ENCODE data around the gene PTPN20.
"Not testable (repeated sequence)": the region's sequence is repeated elsewhere in the genome, so short reads cannot be mapped to it uniquely, and the experiment has no call there.

The PTPN20 gene

DNA sequence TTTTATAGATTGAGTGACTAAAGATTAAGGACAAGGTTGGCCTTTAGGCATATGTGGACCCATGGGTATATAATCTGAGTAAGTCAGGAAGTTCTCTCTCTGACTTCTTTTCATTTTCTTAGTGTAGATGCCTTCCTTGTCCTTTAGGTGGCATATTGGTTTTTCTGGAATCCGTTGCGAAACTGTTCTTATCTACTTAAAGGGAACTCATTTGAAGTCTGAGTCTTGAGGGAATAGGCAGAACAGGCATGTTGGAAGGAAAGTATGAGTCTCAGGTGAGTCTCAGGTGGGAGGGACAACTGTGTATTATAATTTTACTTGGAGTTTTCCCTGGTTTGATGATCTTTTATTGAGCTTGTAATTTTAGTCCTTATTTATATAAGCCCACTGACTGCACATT is 14.6 kb downstream of the PTPN20 start:
- H3K4me3 ChIP-seq (ENCODE audit: control insufficient read depth, low read depth, low read length); DNase-seq (ENCODE audit: low read depth): not testable (repeated sequence)
- TF ChIP-seq, protein P1, sequence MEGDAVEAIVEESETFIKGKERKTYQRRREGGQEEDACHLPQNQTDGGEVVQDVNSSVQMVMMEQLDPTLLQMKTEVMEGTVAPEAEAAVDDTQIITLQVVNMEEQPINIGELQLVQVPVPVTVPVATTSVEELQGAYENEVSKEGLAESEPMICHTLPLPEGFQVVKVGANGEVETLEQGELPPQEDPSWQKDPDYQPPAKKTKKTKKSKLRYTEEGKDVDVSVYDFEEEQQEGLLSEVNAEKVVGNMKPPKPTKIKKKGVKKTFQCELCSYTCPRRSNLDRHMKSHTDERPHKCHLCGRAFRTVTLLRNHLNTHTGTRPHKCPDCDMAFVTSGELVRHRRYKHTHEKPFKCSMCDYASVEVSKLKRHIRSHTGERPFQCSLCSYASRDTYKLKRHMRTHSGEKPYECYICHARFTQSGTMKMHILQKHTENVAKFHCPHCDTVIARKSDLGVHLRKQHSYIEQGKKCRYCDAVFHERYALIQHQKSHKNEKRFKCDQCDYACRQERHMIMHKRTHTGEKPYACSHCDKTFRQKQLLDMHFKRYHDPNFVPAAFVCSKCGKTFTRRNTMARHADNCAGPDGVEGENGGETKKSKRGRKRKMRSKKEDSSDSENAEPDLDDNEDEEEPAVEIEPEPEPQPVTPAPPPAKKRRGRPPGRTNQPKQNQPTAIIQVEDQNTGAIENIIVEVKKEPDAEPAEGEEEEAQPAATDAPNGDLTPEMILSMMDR (conservative IDR thresholded peaks at IDR 0.05; ENCODE audit: control insufficient read depth, insufficient read depth, low read depth, low read length): peak; percentile 15

DNA sequence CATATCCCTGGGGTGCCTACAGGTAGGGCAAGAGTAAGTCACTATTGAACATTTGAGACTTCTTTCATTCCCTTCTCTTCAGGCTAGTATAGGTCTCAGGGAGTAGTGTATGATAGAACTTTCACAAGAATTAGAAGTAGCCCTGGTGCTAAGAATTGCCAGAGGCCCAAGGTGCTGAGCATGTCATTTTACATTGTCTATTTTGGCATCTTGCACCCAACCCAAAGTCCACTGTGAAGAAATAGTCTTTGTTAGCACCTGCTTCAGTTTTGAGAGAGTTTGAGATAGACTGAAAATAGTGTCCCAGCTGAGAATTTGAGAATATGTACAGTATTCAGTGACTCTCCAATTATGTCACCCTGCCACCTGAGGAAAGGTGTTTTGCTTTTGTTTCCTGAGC is 17.6 kb downstream of the PTPN20 start:
- not testable (repeated sequence) for DNase-seq (ENCODE audit: low read depth); H3K4me3 ChIP-seq (ENCODE audit: control insufficient read depth, low read depth, low read length)

DNA sequence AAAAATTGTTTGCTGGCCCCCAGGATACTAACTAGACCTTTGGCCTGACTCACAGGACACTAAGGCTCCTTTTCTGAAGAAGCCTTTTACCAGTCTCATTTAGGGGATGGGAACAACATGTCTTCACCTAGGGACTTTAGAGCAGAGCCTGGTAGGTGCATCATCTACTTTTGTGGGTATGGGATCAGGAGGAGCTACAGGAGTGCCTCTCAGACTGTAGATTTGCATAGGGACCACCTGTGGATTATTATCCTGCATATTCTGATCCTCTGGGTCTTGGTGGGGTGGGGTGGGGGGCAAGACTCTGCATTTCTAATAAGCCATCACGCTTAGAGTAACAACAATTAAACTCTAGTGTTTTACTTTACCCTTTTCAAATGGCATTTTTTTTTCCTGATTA is 21.2 kb downstream of the PTPN20 start:
- DNase-seq (ENCODE audit: low read depth); H3K4me3 ChIP-seq (ENCODE audit: control insufficient read depth, low read depth, low read length): not testable (repeated sequence)

DNA sequence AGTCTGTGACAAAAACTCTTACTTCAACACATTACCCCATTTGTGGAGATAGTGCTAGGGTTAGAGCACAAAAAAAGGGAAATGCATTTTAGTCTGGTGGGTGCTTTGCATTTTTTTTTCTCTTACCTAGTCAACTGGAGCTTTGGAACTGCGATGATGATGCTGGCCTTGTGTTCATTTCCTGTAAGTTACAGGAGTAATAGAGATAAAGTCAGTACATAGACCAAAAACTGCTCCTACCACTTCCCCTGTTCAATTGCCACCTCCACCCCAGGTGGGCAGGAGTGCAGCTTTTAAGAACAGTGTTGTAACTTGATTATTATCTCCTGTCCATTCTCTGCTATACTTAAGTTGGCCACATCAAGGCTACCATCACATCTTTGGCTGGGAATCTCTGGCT is 29.9 kb downstream of the PTPN20 start:
- not testable (repeated sequence) for H3K4me3 ChIP-seq (ENCODE audit: control insufficient read depth, low read depth, low read length); DNase-seq (ENCODE audit: low read depth)

DNA sequence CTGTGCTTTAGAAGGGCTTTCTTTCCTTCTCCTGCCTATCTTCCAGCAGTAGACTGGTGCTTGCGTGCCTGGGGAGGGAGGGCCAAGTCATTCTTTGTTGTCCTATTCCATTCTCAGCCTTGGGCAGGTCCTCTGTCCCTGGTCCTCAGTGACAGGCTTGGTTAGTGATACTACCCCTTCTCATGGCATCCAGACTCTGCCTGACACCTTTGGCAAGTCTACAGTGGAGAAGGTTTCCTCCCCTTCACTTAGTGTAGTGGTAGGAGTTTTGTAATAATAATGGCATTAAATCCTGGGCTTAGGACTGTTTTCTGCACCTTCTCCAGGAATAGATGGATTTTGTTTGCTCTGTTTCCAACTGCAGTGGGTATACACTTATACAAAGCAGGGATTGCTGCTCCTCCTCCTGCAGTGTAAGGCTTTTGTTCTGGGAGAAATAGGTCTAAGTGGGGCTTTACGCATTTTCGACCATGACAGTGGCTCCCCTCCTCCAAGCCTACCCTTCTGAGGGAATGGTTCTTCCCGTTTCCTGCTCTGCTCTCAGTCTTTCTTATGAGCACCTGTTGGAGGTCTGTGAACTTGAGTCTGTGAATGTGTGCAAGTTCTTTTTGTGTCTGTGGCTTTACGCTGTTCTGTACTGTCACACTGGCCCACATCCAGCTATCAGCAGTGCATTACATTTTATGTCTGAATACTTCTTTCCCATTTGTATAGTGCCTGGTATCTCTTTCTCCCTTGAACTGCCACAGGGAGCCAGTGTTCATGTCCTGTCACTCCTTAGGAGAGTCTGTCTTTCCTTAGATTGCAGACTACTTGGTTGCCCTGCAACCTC is 37.7 kb downstream of the PTPN20 start:
- H3K4me3 ChIP-seq (ENCODE audit: control insufficient read depth, low read depth, low read length); DNase-seq (ENCODE audit: low read depth): not testable (repeated sequence)

DNA sequence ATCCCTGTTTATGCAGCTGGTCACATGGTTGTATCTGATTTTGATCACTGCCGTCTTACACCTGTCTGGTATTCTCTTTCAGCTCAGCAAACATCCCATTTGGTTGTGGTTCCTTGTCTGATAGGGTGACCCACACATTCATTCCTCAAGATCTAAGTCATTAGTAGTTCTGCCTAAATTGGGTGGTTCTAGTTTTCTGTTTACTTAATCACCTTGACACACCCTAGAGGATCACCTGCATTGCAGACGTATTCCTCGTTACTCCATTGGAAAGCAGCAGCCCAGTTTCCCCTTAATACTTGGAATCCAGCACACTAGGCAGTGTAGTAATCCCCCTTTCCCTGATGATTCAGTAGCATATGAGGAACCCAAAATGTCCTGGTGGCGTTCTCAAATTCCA is 41.3 kb downstream of the PTPN20 start:
- H3K4me3 ChIP-seq (ENCODE audit: control insufficient read depth, low read depth, low read length); DNase-seq (ENCODE audit: low read depth): not testable (repeated sequence)

DNA sequence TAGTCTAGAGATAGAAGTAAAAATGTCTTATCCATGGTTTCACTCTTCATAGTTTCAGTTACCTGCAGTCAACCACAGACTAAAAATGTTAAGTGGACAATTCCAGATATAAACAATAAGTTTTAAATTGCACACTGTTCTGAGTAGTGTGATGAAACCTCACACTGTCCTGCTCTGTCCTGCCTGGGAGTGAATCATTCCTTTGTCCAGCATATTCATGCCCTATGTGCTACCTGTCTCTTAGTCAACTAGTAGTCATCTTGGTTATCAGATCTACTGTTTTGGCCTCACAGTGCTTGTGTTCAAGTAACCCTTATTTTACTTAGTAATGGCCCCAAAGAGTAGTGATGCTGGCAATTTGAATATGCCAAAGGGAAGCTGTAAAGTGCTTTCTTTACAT is 49.5 kb downstream of the PTPN20 start:
- not testable (repeated sequence) for DNase-seq (ENCODE audit: low read depth); H3K4me3 ChIP-seq (ENCODE audit: control insufficient read depth, low read depth, low read length)

DNA sequence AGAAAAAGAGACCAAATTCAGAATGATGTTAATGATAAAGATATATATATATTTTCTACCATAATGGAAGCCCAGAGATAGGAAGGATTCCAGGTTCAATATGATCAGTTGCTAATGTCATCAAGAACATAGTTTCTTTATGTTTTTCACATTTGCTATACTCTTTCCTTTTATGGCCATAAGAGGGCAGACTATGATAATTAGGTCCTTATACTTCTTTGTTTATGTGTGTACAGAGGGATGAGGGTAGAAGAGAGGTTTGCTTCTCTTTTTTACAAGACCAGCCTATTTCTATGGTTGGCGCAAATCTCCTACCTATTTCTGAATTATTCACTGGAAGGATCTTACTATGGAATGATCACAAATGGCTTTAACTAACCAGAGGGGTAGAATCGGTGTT is 52.1 kb downstream of the PTPN20 start:
- not testable (repeated sequence) for DNase-seq (ENCODE audit: low read depth); H3K4me3 ChIP-seq (ENCODE audit: control insufficient read depth, low read depth, low read length)

DNA sequence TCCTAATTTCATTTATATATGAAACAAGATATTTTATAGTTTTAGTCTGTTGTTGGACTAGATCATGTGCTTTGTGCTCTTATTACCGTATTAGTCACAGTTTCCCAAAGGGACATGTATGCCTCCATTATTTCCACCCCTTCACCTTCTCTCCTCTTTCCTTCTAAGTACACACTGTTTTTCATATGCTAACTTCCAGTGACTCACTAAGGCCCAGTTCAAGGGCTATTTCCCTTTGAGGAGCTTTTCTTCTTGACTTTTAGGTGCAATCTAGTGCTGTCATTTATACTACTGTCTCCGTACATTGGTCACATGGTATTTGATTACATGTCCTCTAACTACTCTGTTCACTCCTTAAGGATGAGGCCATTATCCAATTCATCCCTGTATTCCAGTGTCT is 55.8 kb downstream of the PTPN20 start:
- not testable (repeated sequence) for DNase-seq (ENCODE audit: low read depth); H3K4me3 ChIP-seq (ENCODE audit: control insufficient read depth, low read depth, low read length)

DNA sequence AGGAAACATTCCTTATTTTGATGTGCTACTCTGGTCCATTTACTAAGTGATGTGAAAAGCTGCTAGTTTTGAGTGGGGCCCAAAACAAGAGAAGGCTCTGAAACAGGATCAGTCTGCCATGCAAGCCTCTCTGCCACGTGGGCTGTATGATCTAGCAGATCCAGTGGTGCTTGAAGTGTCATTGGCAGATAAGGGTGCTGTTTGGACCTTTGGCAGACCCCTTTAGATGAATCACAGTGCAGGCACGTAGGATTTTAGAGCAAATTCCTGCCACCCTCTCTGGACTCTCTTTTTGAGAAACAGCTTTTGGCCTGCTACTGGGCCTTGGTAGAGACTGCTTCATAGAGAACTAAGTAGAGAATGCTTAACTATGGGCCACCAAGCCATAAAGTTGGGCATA is 69.0 kb downstream of the PTPN20 start:
- H3K4me3 ChIP-seq (ENCODE audit: control insufficient read depth, low read depth, low read length); DNase-seq (ENCODE audit: low read depth): not testable (repeated sequence)

DNA sequence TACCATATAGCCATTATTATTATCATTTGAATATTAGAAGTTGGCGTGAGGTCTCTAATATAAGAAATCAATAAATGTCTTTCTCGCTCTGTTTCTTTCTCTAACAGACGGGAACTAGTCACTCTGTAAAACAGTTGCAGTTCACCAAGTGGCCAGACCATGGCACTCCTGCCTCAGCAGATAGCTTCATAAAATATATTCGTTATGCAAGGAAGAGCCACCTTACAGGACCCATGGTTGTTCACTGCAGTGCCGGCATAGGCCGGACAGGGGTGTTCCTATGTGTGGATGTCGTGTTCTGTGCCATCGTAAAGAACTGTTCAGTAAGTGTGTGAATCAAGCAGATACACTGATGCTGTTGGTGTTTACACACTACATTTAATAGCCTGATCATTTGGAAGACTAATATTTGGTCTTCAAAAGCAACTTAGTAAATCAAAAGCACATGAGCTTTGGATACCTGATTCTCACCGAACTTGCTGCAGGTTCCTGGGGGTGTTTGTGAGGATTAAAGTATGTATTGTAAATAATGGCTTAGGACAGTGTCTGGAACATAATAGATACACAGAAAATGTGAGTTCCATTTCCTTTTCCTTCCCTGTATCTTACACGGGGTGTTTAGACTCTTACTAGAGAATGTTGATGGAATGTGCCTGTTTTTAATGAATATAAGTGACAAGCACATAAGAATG is 76.2 kb downstream of the PTPN20 start:
- H3K4me3 ChIP-seq (ENCODE audit: control insufficient read depth, low read depth, low read length): not testable (repeated sequence)

DNA sequence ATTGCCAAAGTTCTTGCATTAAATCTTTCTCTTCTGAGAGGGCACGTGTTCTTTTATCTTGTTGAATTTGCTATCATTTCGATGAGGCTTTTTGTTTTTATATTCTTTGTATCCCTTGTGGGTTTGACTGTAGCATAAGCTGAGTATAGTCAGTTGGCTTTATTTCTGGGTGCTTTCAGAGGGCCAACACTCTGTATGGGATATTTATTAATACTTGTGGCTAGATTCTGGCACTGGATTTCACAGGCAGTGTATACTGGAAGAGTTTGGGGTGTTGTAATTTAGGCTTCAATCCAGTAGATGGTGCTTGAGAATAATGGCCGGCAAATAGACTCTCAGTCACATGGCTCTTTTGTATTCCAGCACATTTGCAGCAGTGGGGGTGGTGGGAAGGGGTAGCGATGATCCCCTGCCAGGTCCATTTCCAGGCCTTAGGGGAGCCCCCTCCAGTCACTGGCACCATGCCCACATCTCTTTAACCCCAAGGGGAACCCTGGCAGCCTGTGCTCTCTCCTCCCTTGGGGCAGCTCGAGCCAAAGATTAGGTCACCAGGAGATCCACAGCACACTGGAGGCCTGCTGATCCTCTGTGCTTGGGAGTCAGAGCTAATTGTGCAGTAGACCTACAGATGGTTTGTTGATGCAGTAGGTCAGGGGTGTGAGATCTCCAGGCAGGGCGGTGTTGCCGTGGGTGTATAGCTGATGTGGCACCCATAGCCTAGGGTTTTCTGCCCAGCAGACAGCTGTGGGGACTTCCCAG is 81.8 kb downstream of the PTPN20 start:
- DNase-seq (ENCODE audit: low read depth): peak; percentile 69
- TF ChIP-seq, protein P1 (conservative IDR thresholded peaks at IDR 0.05; ENCODE audit: control insufficient read depth, insufficient read depth, low read depth, low read length): peak; percentile 55
- no peak overlapping the region for H3K4me3 ChIP-seq (ENCODE audit: control insufficient read depth, low read depth, low read length)

More for the DNA sequence above, 76.2 kb downstream of the PTPN20 start:
- not testable (repeated sequence) for DNase-seq (ENCODE audit: low read depth)

Measured in fibroblast of mammary gland (primary cell).